Tibial nerve (tissue), 4 donors: Measurements from ENCODE around the gene PBRM1. TPM values are rescaled to one million over a fixed set of nuclear protein-coding genes. Genes with fewer than 3 reads are reported as not detected.
"Not testable (repeated sequence)": the region's sequence is repeated elsewhere in the genome, so short reads cannot be mapped to it uniquely, and the experiment has no call there.

Experiments
- DNase-seq, 2 donors: peaks; one replicate each; pipeline ENCODE4 v3.0.0-alpha.2; 2019; ENCODE audit warnings: low spot score in 2 of 2
- H3K27ac ChIP-seq, 4 donors: fragments of 200-600 bp; sonication (generic) in 3 of 4; one replicate each; pipeline ENCODE4 v1.5.1; 2017 to 2019; ENCODE audit warnings: mild to moderate bottlenecking in 1 of 4
- H3K27me3 ChIP-seq, 2 donors: fragments of 200-600 bp; sonication (generic) in 1 of 2; one replicate each; pipeline versions ENCODE4 v1.5.1 to v1.6.0; 2017 to 2019
- H3K36me3 ChIP-seq, 3 donors: fragments of 200-600 bp; sonication (generic); one replicate each; pipeline ENCODE4 v1.5.1; 2018 to 2019
- H3K4me1 ChIP-seq, 4 donors: fragments of 200-600 bp; sonication (generic) in 3 of 4; one replicate each; pipeline ENCODE4 v1.5.1; 2017 to 2019
- H3K4me3 ChIP-seq, 4 donors: fragments of 200-600 bp; sonication (generic) in 3 of 4; one replicate each; pipeline ENCODE4 v1.5.1; 2017 to 2019; ENCODE audit warnings: mild to moderate bottlenecking in 1 of 4, moderate library complexity in 1 of 4
- H3K9me3 ChIP-seq, 4 donors: fragments of 200-600 bp; sonication (generic) in 3 of 4; one replicate each; pipeline ENCODE4 v1.5.1; 2017 to 2019
- CTCF ChIP-seq, 5 experiments: fragments of 200-600 bp in 3 of 5; fragments of 450-650 bp in 2 of 5; sonication (generic) in 3 of 5; IDR thresholded peaks; one replicate each; pipeline ENCODE4 v1.5.1; 2016 to 2019; ENCODE audit warnings: antibody characterized with exemption in 5 of 5, mild to moderate bottlenecking in 3 of 5, moderate library complexity in 2 of 5
- EP300 ChIP-seq, 2 donors: sonication (generic); formaldehyde crosslinking; IDR thresholded peaks; one replicate each; pipeline ENCODE4 v1.6.1; 2017; ENCODE audit warnings: antibody characterized with exemption in 2 of 2, mild to moderate bottlenecking in 1 of 2
- POLR2A ChIP-seq, 2 donors: fragments of 450-650 bp; IDR thresholded peaks; one replicate each; pipeline ENCODE4 v1.6.1; 2017; ENCODE audit warnings: antibody characterized with exemption in 2 of 2, mild to moderate bottlenecking in 2 of 2, moderate library complexity in 2 of 2
- WGBS, 2 donors: methylation state at CpG; one replicate each; pipeline ENCODE4 v1.1.5; 2018; 5-methylcytosine and 5-hydroxymethylcytosine counted together
- total RNA-seq, 4 donors: library from RNA; depleted of rRNA; stranded (reverse); fragments of >200 nt; gene quantifications; one replicate each; pipeline ENCODE4 v1.1.0, GENCODE V29; 2016

PBRM1 gene
- total RNA-seq, 4 donors from 2014 or later, result 87.0 to 123 (median 114) TPM

DNA sequence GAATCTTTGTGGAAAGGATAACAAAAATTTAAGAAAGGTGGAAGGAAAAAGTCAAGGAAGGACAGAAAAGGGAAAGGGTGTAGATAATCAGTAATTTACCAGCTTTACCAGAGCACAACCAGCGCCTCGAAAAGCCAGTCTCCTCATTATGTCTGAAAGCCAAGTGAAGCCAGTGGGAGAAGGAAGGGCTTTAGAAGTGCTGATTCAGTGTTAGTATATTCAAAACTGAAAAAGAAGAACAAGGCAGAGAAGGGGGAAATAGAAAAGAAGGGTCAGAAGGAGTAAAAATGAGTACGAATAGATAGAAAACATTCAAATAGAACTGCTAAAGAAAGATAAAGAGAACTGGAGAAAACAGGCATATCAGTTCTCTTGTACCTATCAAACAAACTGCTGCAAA is 4.1 kb downstream of the PBRM1 start:
- no peak for DNase-seq
- Histone ChIP-seq H3K27me3 (no peaks in the 10 kb centered on the region), H3K9me3 (no peaks in the 10 kb centered on the region), H3K27ac (peak overlapping the region; percentile 21 to 99 (median 76)), H3K4me3 (no peak overlapping the region), H3K4me1 (peaks cover 1 to 70% (median 47%) of the 10 kb centered on the region in 4 donors), H3K36me3 (peaks cover 3 to 28% (median 11%) of the 10 kb centered on the region in 3 donors)
- TF ChIP-seq EP300 (IDR thresholded peaks at IDR 0.05) (no peak), POLR2A (IDR thresholded peaks at IDR 0.05) (no peak), CTCF (IDR thresholded peaks at IDR 0.05) (no peak)
- 27 to 51% methylated on average over 3 of the region's 3 CpGs for WGBS, 2 donors

- no peaks in the 10 kb centered on the region for H3K9me3 ChIP-seq
- H3K36me3 ChIP-seq, result peaks cover 3 to 44% (median 11%) of the 10 kb centered on the region in 3 donors
- H3K27me3 ChIP-seq, result no peaks in the 10 kb centered on the region
- peaks cover 0 to 65% (median 43%) of the 10 kb centered on the region in 4 donors for H3K4me1 ChIP-seq
- no peak overlapping the region for H3K4me3 ChIP-seq
- peak overlapping the region in 2 of 4 donors; percentile 75 to 95 for H3K27ac ChIP-seq
- no peak for DNase-seq
- TF ChIP-seq POLR2A (IDR thresholded peaks at IDR 0.05), result no peak
- TF ChIP-seq EP300 (IDR thresholded peaks at IDR 0.05), result no peak
- TF ChIP-seq CTCF (IDR thresholded peaks at IDR 0.05), result no peak
- 52 to 54% methylated on average over 1 of the region's 1 CpG for WGBS, 2 donors
These were observed 5.9 kb downstream of the PBRM1 start for GRCh38 chr3:52679811-52680210.

GRCh38 chr3:52679199-52679538 is 6.5 kb downstream of the PBRM1 start:
- H3K4me1 ChIP-seq, result peaks cover 0 to 58% (median 37%) of the 10 kb centered on the region in 4 donors
- TF ChIP-seq CTCF (IDR thresholded peaks at IDR 0.05), result no peak
- no peak for TF ChIP-seq EP300 (IDR thresholded peaks at IDR 0.05)
- TF ChIP-seq POLR2A (IDR thresholded peaks at IDR 0.05), result no peak
- H3K27me3 ChIP-seq, result no peaks in the 10 kb centered on the region
- H3K4me3 ChIP-seq, result no peak overlapping the region
- no peaks in the 10 kb centered on the region for H3K9me3 ChIP-seq
- H3K36me3 ChIP-seq, result peaks cover 3 to 50% (median 11%) of the 10 kb centered on the region in 3 donors
- DNase-seq, result no peak
- peak overlapping the region in 2 of 4 donors; percentile 75 to 95 for H3K27ac ChIP-seq
- WGBS, 2 donors, result 51 to 59% methylated on average over 3 of the region's 3 CpGs

- H3K27ac ChIP-seq, result peak overlapping the region in 2 of 4 donors; percentile 75 to 95
- H3K36me3 ChIP-seq, result peaks cover 3 to 56% (median 11%) of the 10 kb centered on the region in 3 donors
- H3K27me3 ChIP-seq, result no peaks in the 10 kb centered on the region
- H3K4me3 ChIP-seq, result no peak overlapping the region
- H3K9me3 ChIP-seq, result no peaks in the 10 kb centered on the region
- WGBS, 2 donors, result 90 to 91% methylated on average over 6 of the region's 6 CpGs
- DNase-seq, result no peak
- TF ChIP-seq POLR2A (IDR thresholded peaks at IDR 0.05) (no peak), CTCF (IDR thresholded peaks at IDR 0.05) (no peak), EP300 (IDR thresholded peaks at IDR 0.05) (no peak)
- H3K4me1 ChIP-seq, result peaks cover 0 to 52% (median 31%) of the 10 kb centered on the region in 4 donors
These were observed 7.2 kb downstream of the PBRM1 start for GRCh38 chr3:52678265-52679198.

- H3K4me3 ChIP-seq, H3K27ac ChIP-seq, H3K27me3 ChIP-seq, DNase-seq, H3K9me3 ChIP-seq: not testable (repeated sequence)
- H3K36me3 ChIP-seq, result peaks cover 3 to 75% (median 11%) of the 10 kb centered on the region in 3 donors
- WGBS, 2 donors, result 50 to 84% methylated on average over 3 of the region's 3 CpGs
- H3K4me1 ChIP-seq, result peaks cover 0 to 36% (median 16%) of the 10 kb centered on the region in 4 donors
These were observed 9.5 kb downstream of the PBRM1 start for GRCh38 chr3:52676201-52676600.
